Measurements from ENCODE around the gene INPP5E. TPM values are rescaled to one million over a fixed set of nuclear protein-coding genes. Genes with fewer than 3 reads are reported as not detected.
"Not testable (repeated sequence)": the region's sequence is repeated elsewhere in the genome, so short reads cannot be mapped to it uniquely, and the experiment has no call there.

INPP5E gene
- polyA plus RNA-seq, 3 donors: 4.8 to 10.9 (median 9.4) TPM

GRCh38 chr9:136436055-136436634, 3.5 kb downstream of the INPP5E start:
- H3K27ac ChIP-seq (ENCODE audit: low read depth, low read length): no peak overlapping the region
- WGBS, 3 donors: 88 to 93% (median 91%) methylated on average over 25 of the region's 25 CpGs

GRCh38 chr9:136434580-136435169, 5.0 kb downstream of the INPP5E start:
- H3K27ac ChIP-seq (ENCODE audit: low read depth, low read length): no peak overlapping the region
- WGBS, 3 donors: 92 to 93% (median 93%) methylated on average over 17 of the region's 17 CpGs

- 91 to 93% (median 91%) methylated on average over 37 of the region's 37 CpGs for WGBS, 3 donors
- H3K27ac ChIP-seq (ENCODE audit: low read depth, low read length): no peak overlapping the region
Observed at GRCh38 chr9:136433849-136434579, 5.6 kb downstream of the INPP5E start.

- no peak overlapping the region for H3K27ac ChIP-seq (ENCODE audit: low read depth, low read length)
- WGBS, 3 donors: 92 to 96% (median 94%) methylated on average over 32 to 36 of the region's 36 CpGs
Observed at GRCh38 chr9:136433043-136433715, 6.5 kb downstream of the INPP5E start.

- no peak overlapping the region for H3K27ac ChIP-seq (ENCODE audit: low read depth, low read length)
- WGBS, 3 donors: 87 to 96% (median 95%) methylated on average over 26 of the region's 26 CpGs
Observed at GRCh38 chr9:136432591-136432990, 7.1 kb downstream of the INPP5E start.

- no peak overlapping the region for H3K27ac ChIP-seq (ENCODE audit: low read depth, low read length)
- 91 to 93% (median 91%) methylated on average over 34 to 36 of the region's 36 CpGs for WGBS, 3 donors
Observed at GRCh38 chr9:136431782-136432350, 7.8 kb downstream of the INPP5E start.

GRCh38 chr9:136430588-136431234, 8.9 kb downstream of the INPP5E start:
- 94 to 96% (median 94%) methylated on average over 24 to 29 of the region's 29 CpGs for WGBS, 3 donors
- no peak overlapping the region for H3K27ac ChIP-seq (ENCODE audit: low read depth, low read length)

GRCh38 chr9:136429683-136430491, 9.8 kb downstream of the INPP5E start:
- H3K27ac ChIP-seq (ENCODE audit: low read depth, low read length): no peak overlapping the region
- WGBS, 3 donors: 67 to 89% (median 83%) methylated on average over 29 to 32 of the region's 32 CpGs

GRCh38 chr9:136429075-136429628, 10.5 kb downstream of the INPP5E start:
- 85 to 89% (median 88%) methylated on average over 19 to 21 of the region's 21 CpGs for WGBS, 3 donors
- H3K27ac ChIP-seq (ENCODE audit: low read depth, low read length): no peak overlapping the region

- 86 to 88% (median 87%) methylated on average over 12 of the region's 12 CpGs for WGBS, 3 donors
- H3K27ac ChIP-seq (ENCODE audit: low read depth, low read length): no peak overlapping the region
Observed at GRCh38 chr9:136426787-136427186, 12.9 kb downstream of the INPP5E start.

GRCh38 chr9:136425367-136425766, 14.3 kb downstream of the INPP5E start:
- WGBS, 3 donors: 85 to 87% (median 87%) methylated on average over 7 of the region's 7 CpGs
- not testable (repeated sequence) for H3K27ac ChIP-seq (ENCODE audit: low read depth, low read length)

- no peak overlapping the region for H3K27ac ChIP-seq (ENCODE audit: low read depth, low read length)
- 83 to 91% (median 88%) methylated on average over 27 of the region's 27 CpGs for WGBS, 3 donors
Observed at GRCh38 chr9:136424750-136425362, 14.8 kb downstream of the INPP5E start.

GRCh38 chr9:136423432-136424146, 16.1 kb downstream of the INPP5E start:
- no peak overlapping the region for H3K27ac ChIP-seq (ENCODE audit: low read depth, low read length)
- WGBS, 3 donors: 93 to 97% (median 95%) methylated on average over 43 of the region's 43 CpGs

- no peak overlapping the region for H3K27ac ChIP-seq (ENCODE audit: low read depth, low read length)
- 93 to 96% (median 93%) methylated on average over 26 of the region's 26 CpGs for WGBS, 3 donors
Observed at GRCh38 chr9:136422876-136423275, 16.8 kb downstream of the INPP5E start.

- 89 to 97% (median 93%) methylated on average over 20 to 21 of the region's 21 CpGs for WGBS, 3 donors
- no peak overlapping the region for H3K27ac ChIP-seq (ENCODE audit: low read depth, low read length)
Observed at GRCh38 chr9:136421791-136422190, 17.9 kb downstream of the INPP5E start.

GRCh38 chr9:136419092-136419420, 20.6 kb downstream of the INPP5E start:
- H3K27ac ChIP-seq (ENCODE audit: low read depth, low read length): no peak overlapping the region
- WGBS, 3 donors: 87 to 93% (median 92%) methylated on average over 12 of the region's 12 CpGs

Data from adipose tissue (tissue), 3 donors.